K562 (cell line): ENCODE results near the gene MYO18A. TPM values are rescaled to one million over a fixed set of nuclear protein-coding genes. Genes with fewer than 3 reads are reported as not detected.

Experiments
- ATAC-seq: fragments of 200-7000 bp; cut with Tn5 transposase; 3 replicates; pipeline ENCODE4 v1.9.1; 2020; ENCODE audit warnings: moderate library complexity
- BruUV-seq: library from RNA; stranded (reverse); fragments of 400-500 nt; replicated peaks from 2 replicates; lab custom pipeline; 2021; lab: Mats Ljungman, UMichigan
- CTCF ChIA-PET: fragments of 300-600 bp; formaldehyde crosslinking; extraction: SDS; loops from one replicate; lab custom pipeline; 2021; ENCODE audit warnings: low intra/inter-chr PET ratio; lab: Yijun Ruan, JAX
- POLR2A ChIA-PET: fragments of 300-600, 350-650 bp; sonication (Branson Sonifier 250); formaldehyde crosslinking; extraction: SDS; loops from one replicate; lab custom pipeline; 2021; ENCODE audit warnings: antibody characterized with exemption, inconsistent platforms; lab: Yijun Ruan, JAX
- DNase-seq, 4 experiments: peaks; one replicate each; pipeline versions ENCODE4 v3.0.0 to v3.0.0-alpha.2; 2011 to 2018; ENCODE audit warnings: low spot score in 3 of 4, mixed read lengths in 3 of 4; ENCODE audit errors: extremely low read depth in 1 of 4
- FAIRE-seq: peaks from 2 replicates; lab custom pipeline; 2011; peaks lifted over from hg19 to GRCh38; lab: Jason Lieb, UNC
- H2AFZ ChIP-seq: 2 replicates; pipeline ENCODE4 v1.6.0; 2011; ENCODE audit warnings: low read depth, low read length, control low read depth, inconsistent platforms
- H3K27ac ChIP-seq: fragments of 200-600 bp; 3 replicates; pipeline ENCODE4 v1.8.0; 2011; ENCODE audit warnings: low read depth, mild to moderate bottlenecking, control low read depth, inconsistent platforms, low read length, moderate library complexity, mixed read lengths; ENCODE audit errors: extremely low read depth
- H3K27me3 ChIP-seq, 2 experiments: fragments of 300-600 bp in 1 of 2; 2 replicates in 1 of 2; 3 replicates in 1 of 2; pipeline versions ENCODE4 v1.6.0 to v1.8.0; 2011; ENCODE audit warnings: inconsistent platforms in 2 of 2, low read length in 2 of 2, mild to moderate bottlenecking in 1 of 2, mixed read lengths in 1 of 2, moderate library complexity in 1 of 2; ENCODE audit not compliant: control insufficient read depth in 2 of 2, insufficient read depth in 2 of 2
- H3K36me3 ChIP-seq: fragments of 300-600 bp; 3 replicates; pipeline ENCODE4 v1.8.0; 2011; ENCODE audit warnings: mild to moderate bottlenecking, low read length, inconsistent platforms; ENCODE audit not compliant: control insufficient read depth, insufficient read depth
- H3K4me1 ChIP-seq, 2 experiments: fragments of 200-600 bp in 1 of 2; replicated peaks in 1 of 2; 2 replicates in 1 of 2; 3 replicates in 1 of 2; pipeline versions ENCODE4 v1.5.1 to v1.8.0; 2011; ENCODE audit warnings: inconsistent platforms in 2 of 2, low read length in 2 of 2, mild to moderate bottlenecking in 1 of 2, mixed read lengths in 1 of 2, moderate library complexity in 1 of 2; ENCODE audit not compliant: control insufficient read depth in 2 of 2, insufficient read depth in 2 of 2
- H3K4me2 ChIP-seq: 2 replicates; pipeline ENCODE4 v1.6.1; 2011; ENCODE audit warnings: low read length, control low read depth, inconsistent platforms, mixed read lengths; ENCODE audit not compliant: insufficient read depth
- H3K4me3 ChIP-seq: fragments of 200-600 bp; sonication (generic), shearing (Covaris generic); 2 replicates; pipeline ENCODE4 v1.5.1; 2016; ENCODE audit warnings: control low read depth, inconsistent platforms
- H3K79me2 ChIP-seq: fragments of 200-600 bp; 3 replicates; pipeline ENCODE4 v1.8.0; 2011; ENCODE audit warnings: low read length, inconsistent platforms; ENCODE audit not compliant: control insufficient read depth, insufficient read depth
- H3K9ac ChIP-seq, 2 experiments: 2 replicates each; pipeline versions ENCODE4 v1.6.0 to v1.6.1; 2011; ENCODE audit warnings: low read depth in 2 of 2, low read length in 2 of 2, control low read depth in 1 of 2, inconsistent platforms in 1 of 2, mild to moderate bottlenecking in 1 of 2, mixed read lengths in 1 of 2; ENCODE audit not compliant: insufficient read depth in 1 of 2
- H3K9me1 ChIP-seq: one replicate; pipeline ENCODE4 v1.6.0; 2011; ENCODE audit warnings: inconsistent platforms, mild to moderate bottlenecking, low read length, moderate library complexity; ENCODE audit not compliant: control insufficient read depth, insufficient read depth
- H3K9me3 ChIP-seq: replicated peaks from 2 replicates; pipeline ENCODE4 v1.5.1; 2011; ENCODE audit warnings: low read depth, low read length, inconsistent platforms; ENCODE audit not compliant: control insufficient read depth, insufficient read depth
- H4K20me1 ChIP-seq: replicated peaks from 2 replicates; pipeline ENCODE4 v1.6.1; 2011; ENCODE audit warnings: low read length, inconsistent platforms, mixed read lengths; ENCODE audit not compliant: control insufficient read depth, insufficient read depth
- C11orf30 ChIP-seq: fragments of 450-650 bp; IDR thresholded peaks from 2 replicates; pipeline ENCODE4 v1.6.1; 2016; ENCODE audit warnings: low read depth, mild to moderate bottlenecking
- CHCHD3 ChIP-seq: fragments of 250-450 bp; sonication (Bioruptor Pico); IDR thresholded peaks from 2 replicates; pipeline ENCODE4 v2.1.2; 2022; ENCODE audit warnings: mild to moderate bottlenecking
- EWSR1 ChIP-seq: fragments of 450-650 bp; IDR thresholded peaks from 2 replicates; pipeline ENCODE4 v1.6.1; 2018; ENCODE audit warnings: borderline replicate concordance, mild to moderate bottlenecking, low read depth, moderate library complexity; ENCODE audit not compliant: partially characterized antibody
- KAT8 ChIP-seq: fragments of 450-650 bp; IDR thresholded peaks from 2 replicates; pipeline ENCODE4 v1.6.1; 2016; ENCODE audit warnings: low read depth, mild to moderate bottlenecking
- NCOA4 ChIP-seq: fragments of 450-650 bp; IDR thresholded peaks from 2 replicates; pipeline ENCODE4 v1.6.1; 2018; ENCODE audit warnings: mild to moderate bottlenecking; ENCODE audit not compliant: partially characterized antibody
- ZNF175 ChIP-seq: fragments of 200-800 bp; sonication (Bioruptor generic); IDR thresholded peaks from 2 replicates; pipeline ENCODE4 v1.6.1; 2016; ENCODE audit warnings: low read depth, mild to moderate bottlenecking, missing genetic modification characterization, missing compliant biosample characterization
- ZNF436 ChIP-seq: fragments of 250-450, 450-650 bp; sonication (Bioruptor Pico); formaldehyde crosslinking; IDR thresholded peaks from 2 replicates; pipeline ENCODE4 v1.7.0; 2020; ENCODE audit warnings: mild to moderate bottlenecking
- ZNF644 ChIP-seq: fragments of 200-800 bp; sonication (Bioruptor generic); IDR thresholded peaks from 2 replicates; pipeline ENCODE4 v1.6.1; 2016; ENCODE audit warnings: low read depth, missing genetic modification characterization, missing compliant biosample characterization
- WGBS: fragments of 100-300 bp; shearing (Covaris generic); methylation state at CpG from one replicate; pipeline ENCODE4 v1.1.6; 2016; ENCODE audit warnings: low coverage, mixed read lengths; ENCODE audit not compliant: insufficient coverage; ENCODE audit errors: missing lambda C conversion rate; 5-methylcytosine and 5-hydroxymethylcytosine counted together
- in situ Hi-C: fragments of 300-500 bp; cut with MboI; formaldehyde crosslinking; loops from 4 replicates; pipeline ENCODE4 v1.15.0; 2018; ENCODE audit warnings: inconsistent platforms, mixed read lengths
- intact Hi-C: fragments of 100-400 bp; cut with micrococcal nuclease; formaldehyde crosslinking; loops from 2 replicates; pipeline ENCODE4 v1.14.2; 2022
- polyA plus RNA-seq, 8 experiments: library from polyadenylated mRNA; depleted of rRNA in 4 of 8; stranded (reverse) in 5 of 8; unstranded in 3 of 8; fragments of >200 nt; fragmentation: Nextera tagmentation in 2 of 8; fragmentation: Illumina TruSeq in 1 of 8; extraction: Ambion mirVana in 2 of 8; extraction: Trizol in 1 of 8; gene quantifications; 2 replicates each; pipeline versions ENCODE4 v1.2.1 to v1.2.3, GENCODE V29; 2011 to 2014; ENCODE audit warnings: inconsistent platforms in 1 of 8, missing spikeins in 1 of 8
- total RNA-seq, 7 experiments: library from RNA; depleted of rRNA in 6 of 7; stranded (reverse); fragments of >200 nt in 6 of 7; fragmentation: Illumina TruSeq in 2 of 7; extraction: Trizol in 2 of 7; gene quantifications; 2 replicates each; pipeline versions ENCODE4 v1.2.1 to v1.2.3, GENCODE V29; 2011 to 2021; ENCODE audit warnings: low replicate concordance in 1 of 7
- TF ChIP-seq, protein P1 (sequence below): fragments of 200-800 bp; sonication (Bioruptor generic); IDR thresholded peaks from 2 replicates; pipeline ENCODE4 v1.6.1; 2017; ENCODE audit warnings: missing genetic modification characterization, missing compliant biosample characterization
- TF ChIP-seq, protein P2 (sequence below): fragments of 450-650 bp; IDR thresholded peaks from 2 replicates; pipeline ENCODE4 v1.6.1; 2016; ENCODE audit warnings: missing biosample characterization, missing genetic modification characterization
- TF ChIP-seq, protein P3 (sequence below), 2 experiments: fragments of 200-800 bp in 1 of 2; sonication (Bioruptor generic) in 1 of 2; sonication (generic) in 1 of 2; formaldehyde crosslinking in 1 of 2; IDR thresholded peaks in 1 of 2; conservative IDR thresholded peaks in 1 of 2; 2 replicates each; pipeline versions ENCODE4 v1.5.0 to v1.6.1; 2016 to 2020; ENCODE audit warnings: missing compliant biosample characterization in 1 of 2, missing genetic modification characterization in 1 of 2, missing genetic modification reagents in 1 of 2
- TF ChIP-seq, protein P4 (sequence below): fragments of 250-450 bp; sonication (Bioruptor Pico); IDR thresholded peaks from 2 replicates; pipeline ENCODE4 v1.4.0; 2020; ENCODE audit warnings: mild to moderate bottlenecking, moderate library complexity, borderline replicate concordance

Gene MYO18A
- total and polyA plus RNA-seq, 9 of the 15 experiments (the other 6 are each of a cell fraction or from before 2014, with no cell fraction given) = 2.5 to 65.4 (median 17.1) TPM

DNA sequence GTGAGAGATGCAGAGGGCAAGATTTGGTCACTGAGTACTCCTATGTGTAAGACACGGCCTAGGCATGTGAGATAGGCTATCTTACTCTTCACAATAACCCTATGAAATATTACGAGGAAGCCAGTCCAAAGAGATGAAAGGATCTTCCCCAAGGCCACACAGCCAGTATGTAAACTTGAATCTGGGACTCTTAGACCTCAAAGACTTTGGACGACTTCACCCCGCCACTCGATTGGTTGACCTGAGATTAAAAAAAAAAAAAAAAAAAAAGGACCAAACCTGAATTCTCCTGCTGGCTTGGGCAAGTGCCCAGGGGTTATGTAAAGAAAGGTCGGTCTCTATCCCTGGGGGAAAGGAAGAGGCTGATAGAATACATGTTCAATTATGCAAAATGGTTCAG lies 104.1 kb downstream of the MYO18A start:
- H3K9me1 ChIP-seq = no peaks in the 10 kb centered on the region
- ATAC-seq (no peak), FAIRE-seq (no peak), DNase-seq (no peak)
- no peak overlapping the region for H2AFZ ChIP-seq
- peaks cover 25% of the 10 kb centered on the region; the same call in 2 of the 3 replicates for H3K36me3 ChIP-seq
- no TSS peak for BruUV-seq
- H3K9me3 ChIP-seq = no peaks in the 10 kb centered on the region
- H3K9ac ChIP-seq = no peak overlapping the region
- peaks cover 3% of the 10 kb centered on the region; the same call in 1 of the 2 replicates for H4K20me1 ChIP-seq
- TF ChIP-seq ZNF644 (tag) (no peak), KAT8 (no peak), C11orf30 (no peak), NCOA4 (no peak), ZNF175 (CRISPR knock-in tag) (no peak), ZNF436 (CRISPR knock-in tag) (no peak), CHCHD3 (CRISPR knock-in tag) (no peak), EWSR1 (no peak)
- TF ChIP-seq, protein P1, sequence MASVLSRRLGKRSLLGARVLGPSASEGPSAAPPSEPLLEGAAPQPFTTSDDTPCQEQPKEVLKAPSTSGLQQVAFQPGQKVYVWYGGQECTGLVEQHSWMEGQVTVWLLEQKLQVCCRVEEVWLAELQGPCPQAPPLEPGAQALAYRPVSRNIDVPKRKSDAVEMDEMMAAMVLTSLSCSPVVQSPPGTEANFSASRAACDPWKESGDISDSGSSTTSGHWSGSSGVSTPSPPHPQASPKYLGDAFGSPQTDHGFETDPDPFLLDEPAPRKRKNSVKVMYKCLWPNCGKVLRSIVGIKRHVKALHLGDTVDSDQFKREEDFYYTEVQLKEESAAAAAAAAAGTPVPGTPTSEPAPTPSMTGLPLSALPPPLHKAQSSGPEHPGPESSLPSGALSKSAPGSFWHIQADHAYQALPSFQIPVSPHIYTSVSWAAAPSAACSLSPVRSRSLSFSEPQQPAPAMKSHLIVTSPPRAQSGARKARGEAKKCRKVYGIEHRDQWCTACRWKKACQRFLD (CRISPR knock-in tag) = no peak
- TF ChIP-seq, protein P2, sequence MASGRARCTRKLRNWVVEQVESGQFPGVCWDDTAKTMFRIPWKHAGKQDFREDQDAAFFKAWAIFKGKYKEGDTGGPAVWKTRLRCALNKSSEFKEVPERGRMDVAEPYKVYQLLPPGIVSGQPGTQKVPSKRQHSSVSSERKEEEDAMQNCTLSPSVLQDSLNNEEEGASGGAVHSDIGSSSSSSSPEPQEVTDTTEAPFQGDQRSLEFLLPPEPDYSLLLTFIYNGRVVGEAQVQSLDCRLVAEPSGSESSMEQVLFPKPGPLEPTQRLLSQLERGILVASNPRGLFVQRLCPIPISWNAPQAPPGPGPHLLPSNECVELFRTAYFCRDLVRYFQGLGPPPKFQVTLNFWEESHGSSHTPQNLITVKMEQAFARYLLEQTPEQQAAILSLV (tag) = no peak
- TF ChIP-seq, protein P3, sequence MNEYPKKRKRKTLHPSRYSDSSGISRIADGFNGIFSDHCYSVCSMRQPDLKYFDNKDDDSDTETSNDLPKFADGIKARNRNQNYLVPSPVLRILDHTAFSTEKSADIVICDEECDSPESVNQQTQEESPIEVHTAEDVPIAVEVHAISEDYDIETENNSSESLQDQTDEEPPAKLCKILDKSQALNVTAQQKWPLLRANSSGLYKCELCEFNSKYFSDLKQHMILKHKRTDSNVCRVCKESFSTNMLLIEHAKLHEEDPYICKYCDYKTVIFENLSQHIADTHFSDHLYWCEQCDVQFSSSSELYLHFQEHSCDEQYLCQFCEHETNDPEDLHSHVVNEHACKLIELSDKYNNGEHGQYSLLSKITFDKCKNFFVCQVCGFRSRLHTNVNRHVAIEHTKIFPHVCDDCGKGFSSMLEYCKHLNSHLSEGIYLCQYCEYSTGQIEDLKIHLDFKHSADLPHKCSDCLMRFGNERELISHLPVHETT (CRISPR knock-in tag; conservative IDR thresholded peaks at IDR 0.05 in 1 of 2, IDR thresholded peaks at IDR 0.05 in 1 of 2) = no peak
- TF ChIP-seq, protein P4, sequence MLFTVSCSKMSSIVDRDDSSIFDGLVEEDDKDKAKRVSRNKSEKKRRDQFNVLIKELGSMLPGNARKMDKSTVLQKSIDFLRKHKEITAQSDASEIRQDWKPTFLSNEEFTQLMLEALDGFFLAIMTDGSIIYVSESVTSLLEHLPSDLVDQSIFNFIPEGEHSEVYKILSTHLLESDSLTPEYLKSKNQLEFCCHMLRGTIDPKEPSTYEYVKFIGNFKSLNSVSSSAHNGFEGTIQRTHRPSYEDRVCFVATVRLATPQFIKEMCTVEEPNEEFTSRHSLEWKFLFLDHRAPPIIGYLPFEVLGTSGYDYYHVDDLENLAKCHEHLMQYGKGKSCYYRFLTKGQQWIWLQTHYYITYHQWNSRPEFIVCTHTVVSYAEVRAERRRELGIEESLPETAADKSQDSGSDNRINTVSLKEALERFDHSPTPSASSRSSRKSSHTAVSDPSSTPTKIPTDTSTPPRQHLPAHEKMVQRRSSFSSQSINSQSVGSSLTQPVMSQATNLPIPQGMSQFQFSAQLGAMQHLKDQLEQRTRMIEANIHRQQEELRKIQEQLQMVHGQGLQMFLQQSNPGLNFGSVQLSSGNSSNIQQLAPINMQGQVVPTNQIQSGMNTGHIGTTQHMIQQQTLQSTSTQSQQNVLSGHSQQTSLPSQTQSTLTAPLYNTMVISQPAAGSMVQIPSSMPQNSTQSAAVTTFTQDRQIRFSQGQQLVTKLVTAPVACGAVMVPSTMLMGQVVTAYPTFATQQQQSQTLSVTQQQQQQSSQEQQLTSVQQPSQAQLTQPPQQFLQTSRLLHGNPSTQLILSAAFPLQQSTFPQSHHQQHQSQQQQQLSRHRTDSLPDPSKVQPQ (CRISPR knock-in tag) = no peak
- 65% methylated on average over 6 of the region's 6 CpGs for WGBS
- H3K4me2 ChIP-seq = no peak overlapping the region
- in situ Hi-C loops (no loop called here), intact Hi-C loops (no loop called here)
- 0 out of 5 replicates have a peak, but pooled peaks cover 0 to 2% of the 10 kb centered on the region in 2 experiments for H3K4me1 ChIP-seq
- H3K27me3 ChIP-seq = no peaks in the 10 kb centered on the region
- no peak overlapping the region for H3K27ac ChIP-seq
- POLR2A ChIA-PET = interaction anchor here (0.7 to 1.7 kb wide), 4 partner anchors 16 to 436 kb away, joined by 3 to 11 read pairs (median 4); no protein-coding TSS in a partner anchor
- CTCF ChIA-PET = no interaction called here
- no peaks in the 10 kb centered on the region for H3K79me2 ChIP-seq
- no peak overlapping the region for H3K4me3 ChIP-seq
